Measurements from ENCODE around the gene NSD2.
"Not testable (repeated sequence)": the region's sequence is repeated elsewhere in the genome, so short reads cannot be mapped to it uniquely, and the experiment has no call there.

The NSD2 gene

DNA sequence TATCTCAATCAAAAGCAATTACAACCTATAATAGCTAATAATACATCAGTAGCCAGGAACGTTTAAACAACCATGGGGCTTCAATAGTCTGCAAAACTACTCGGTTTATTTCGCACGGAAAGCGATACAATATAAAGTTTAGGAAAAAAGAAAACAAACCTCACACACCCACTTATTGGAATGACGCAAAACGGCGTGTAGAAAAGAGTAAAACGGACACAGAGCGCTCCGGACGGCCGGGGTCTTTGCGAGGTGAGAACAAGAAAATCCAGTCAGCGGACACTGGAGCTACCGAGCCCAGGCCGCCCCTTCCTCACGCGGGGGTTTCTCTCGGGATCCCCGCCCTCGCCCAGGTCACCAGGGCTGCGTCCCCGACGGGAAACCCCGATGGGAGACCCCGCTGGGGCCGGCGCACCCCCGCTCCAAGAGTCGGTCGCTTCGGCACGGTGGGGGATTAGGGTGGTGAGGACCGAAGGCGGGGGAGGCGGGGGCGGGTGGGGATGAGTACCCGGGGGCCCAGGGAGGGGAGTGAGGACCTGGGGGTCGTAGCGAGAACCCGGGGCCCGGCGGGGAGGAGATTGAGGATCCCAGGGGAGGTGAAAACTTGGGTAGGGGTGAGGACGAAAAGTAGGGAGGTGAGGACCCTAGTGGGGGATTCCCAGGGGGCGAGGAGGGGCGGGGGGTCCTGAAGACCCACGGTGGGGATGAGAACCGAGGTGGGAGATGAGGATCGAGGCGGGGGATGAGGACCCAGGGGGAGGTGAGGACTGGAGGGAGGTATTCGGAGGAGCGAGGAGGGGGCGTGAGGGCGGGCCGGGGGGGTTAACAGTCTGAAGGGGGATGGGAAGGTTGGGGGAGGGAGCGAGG is 136.8 kb downstream of the NSD2 start:
- no peak for DNase-seq (ENCODE audit: low spot score in 2 of 2)
- Histone ChIP-seq H3K27me3 (ENCODE audit: low read depth) (no peaks in the 10 kb centered on the region), H3K36me3 (replicated peaks) (peaks cover 19% of the 10 kb centered on the region), H3K9me3 (no peaks in the 10 kb centered on the region), H3K4me3 (peak overlapping the region; percentile 90), H3K4me1 (peaks cover 10% of the 10 kb centered on the region)
- in situ Hi-C loops (cut with MboI; ENCODE audit: low sequenced_read_pairs), result no loop called here

DNA sequence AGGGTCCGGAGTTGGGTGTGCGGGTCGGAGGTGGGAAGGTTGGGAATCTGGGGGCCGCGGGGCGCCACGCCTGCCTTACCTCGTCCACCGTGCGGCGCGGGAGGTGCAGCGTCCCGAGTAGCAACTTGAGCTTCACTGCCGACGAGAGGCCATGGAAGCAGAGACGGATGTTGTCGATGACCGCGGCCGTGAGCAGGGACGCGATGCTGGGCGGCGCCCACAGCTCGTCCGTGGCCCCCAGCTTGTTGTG is 137.4 kb downstream of the NSD2 start:
- H3K27me3 ChIP-seq (ENCODE audit: low read depth), result no peaks in the 10 kb centered on the region
- in situ Hi-C loops (cut with MboI; ENCODE audit: low sequenced_read_pairs), result no loop called here
- H3K4me1 ChIP-seq, result peaks cover 10% of the 10 kb centered on the region
- no peaks in the 10 kb centered on the region for H3K9me3 ChIP-seq
- H3K36me3 ChIP-seq (replicated peaks), result peaks cover 13% of the 10 kb centered on the region
- no peak for DNase-seq (ENCODE audit: low spot score in 2 of 2)
- H3K4me3 ChIP-seq, result peak overlapping the region; percentile 90

DNA sequence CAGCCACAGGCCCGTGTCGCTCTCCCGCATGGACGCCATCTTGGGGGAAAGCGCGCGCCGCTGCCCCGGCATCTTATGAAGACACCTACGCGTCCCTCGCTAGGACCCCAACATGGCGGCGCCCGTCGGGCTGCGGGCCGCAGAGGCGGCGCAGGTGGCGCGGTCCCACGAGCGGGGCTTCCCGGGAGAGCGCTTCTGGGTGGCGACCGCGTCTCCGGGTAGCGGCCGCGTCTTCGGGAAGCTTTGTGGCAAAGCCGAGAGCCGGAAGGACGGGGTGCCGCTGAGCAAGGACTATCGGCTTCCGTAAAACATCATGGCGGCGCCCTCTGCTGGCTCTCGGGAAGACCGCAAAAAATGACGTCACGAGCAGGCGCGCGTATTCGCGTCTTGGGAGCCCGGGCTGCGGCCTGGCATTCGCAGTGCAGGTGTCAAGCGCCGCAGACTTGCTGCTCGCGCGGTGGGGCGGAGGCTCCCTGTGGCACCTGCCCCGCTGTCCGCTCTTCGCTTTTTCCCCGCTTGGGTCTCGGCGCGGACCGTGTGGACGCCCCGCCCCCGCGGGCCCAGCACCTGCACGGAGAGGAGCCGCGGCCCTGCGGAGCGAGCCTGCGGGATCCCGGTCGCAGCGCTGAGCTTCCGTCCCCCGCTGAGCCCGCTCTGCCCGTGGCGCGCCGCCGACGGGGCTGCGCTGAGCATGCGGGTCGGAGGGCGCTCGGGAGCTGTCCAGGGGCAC is 137.9 kb downstream of the NSD2 start, which contains the start of gene NELFA:
TSS of gene NELFA (minus strand) at position 54 of the 730 bp plus-strand sequence. CDS start at position 39, 15 bp downstream.
- no peaks in the 10 kb centered on the region for H3K27me3 ChIP-seq (ENCODE audit: low read depth)
- peaks cover 10% of the 10 kb centered on the region for H3K4me1 ChIP-seq
- no peaks in the 10 kb centered on the region for H3K9me3 ChIP-seq
- peak; percentile 90 to 97 for DNase-seq (ENCODE audit: low spot score in 2 of 2)
- in situ Hi-C loops (cut with MboI; ENCODE audit: low sequenced_read_pairs), result no loop called here
- H3K36me3 ChIP-seq (replicated peaks), result peaks cover 10% of the 10 kb centered on the region
- peak within 1 kb of the TSS; percentile 90 for H3K4me3 ChIP-seq

DNA sequence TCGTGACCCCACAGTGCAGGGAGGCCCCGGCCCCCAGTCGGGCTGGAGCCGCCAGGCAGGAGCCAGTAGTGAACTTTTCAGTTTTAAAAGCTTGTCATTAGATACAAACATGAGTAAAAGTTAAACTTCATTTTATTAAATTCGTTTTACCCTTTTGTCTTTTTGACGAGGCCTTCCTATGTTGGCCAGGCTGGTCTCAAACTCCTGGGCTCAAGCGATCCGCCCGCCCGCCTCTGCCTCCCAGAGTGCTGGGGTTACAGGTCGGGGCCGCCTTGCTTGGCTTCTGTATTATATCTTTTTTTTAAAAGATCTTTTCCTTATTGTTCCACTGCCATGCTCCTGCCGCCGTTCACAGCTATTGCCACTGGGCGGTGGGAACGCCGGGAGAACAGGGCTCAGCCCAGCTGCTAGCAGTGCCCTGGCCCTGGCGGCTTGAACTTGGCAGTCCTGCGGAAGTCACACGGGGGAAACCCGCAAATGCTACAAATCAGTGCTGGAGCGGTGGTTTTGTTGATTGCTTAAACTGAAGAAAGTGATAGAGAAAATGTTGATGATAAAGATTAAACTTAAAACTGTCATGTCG is 138.5 kb downstream of the NSD2 start:
- H3K27me3 ChIP-seq (ENCODE audit: low read depth), result no peaks in the 10 kb centered on the region
- peaks cover 10% of the 10 kb centered on the region for H3K4me1 ChIP-seq
- peaks cover 10% of the 10 kb centered on the region for H3K36me3 ChIP-seq (replicated peaks)
- peak overlapping the region; percentile 90 for H3K4me3 ChIP-seq
- in situ Hi-C loops (cut with MboI; ENCODE audit: low sequenced_read_pairs), result no loop called here
- no peaks in the 10 kb centered on the region for H3K9me3 ChIP-seq
- peak; percentile 57 to 80 for DNase-seq (ENCODE audit: low spot score in 2 of 2)

DNA sequence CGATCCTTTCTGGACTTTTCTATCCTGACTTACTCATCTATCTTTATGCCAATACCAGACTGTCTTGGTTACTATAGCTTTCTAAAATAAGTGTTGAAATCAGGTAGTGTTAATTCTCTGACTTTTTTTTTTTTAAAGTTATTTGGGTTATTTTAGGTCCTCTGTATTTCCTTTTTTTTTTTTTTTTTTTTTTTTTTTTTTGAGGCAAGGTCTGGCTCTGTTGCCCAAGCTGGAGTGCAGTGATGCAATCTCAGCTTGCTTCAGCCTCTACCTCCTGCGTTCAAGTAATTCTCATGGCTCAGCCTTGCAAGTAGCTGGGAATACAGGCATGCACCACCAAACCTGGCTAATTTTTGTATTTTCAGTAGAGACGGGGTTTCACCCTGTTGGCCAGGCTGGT is 140.4 kb downstream of the NSD2 start:
- Histone ChIP-seq H3K27me3 (ENCODE audit: low read depth) (no peaks in the 10 kb centered on the region), H3K4me1 (peaks cover 10% of the 10 kb centered on the region), H3K4me3 (no peak overlapping the region), H3K36me3 (replicated peaks) (no peaks in the 10 kb centered on the region), H3K9me3 (no peaks in the 10 kb centered on the region)
- DNase-seq (ENCODE audit: low spot score in 2 of 2), result no peak
- in situ Hi-C loops (cut with MboI; ENCODE audit: low sequenced_read_pairs), result no loop called here

DNA sequence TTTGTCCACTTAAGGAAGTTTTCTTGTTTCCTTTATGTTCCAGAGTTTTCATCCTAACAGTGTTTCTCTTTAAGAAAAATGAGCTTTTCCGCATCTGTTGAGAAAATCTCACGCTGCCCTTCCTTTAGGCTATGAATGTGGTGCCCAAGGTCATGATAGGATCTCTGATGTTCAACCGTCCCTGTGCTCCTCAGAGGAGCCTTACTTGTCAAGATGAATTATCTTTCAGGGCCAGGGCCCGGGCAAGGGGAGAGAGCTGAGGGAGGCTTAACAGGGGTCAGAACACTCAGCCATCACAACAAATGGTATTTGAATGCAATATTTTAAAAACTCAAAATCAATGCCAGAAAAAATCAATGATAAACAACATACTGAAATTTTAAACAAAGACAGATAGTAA is 143.8 kb downstream of the NSD2 start:
- Histone ChIP-seq H3K27me3 (ENCODE audit: low read depth) (no peaks in the 10 kb centered on the region), H3K4me3 (no peak overlapping the region), H3K4me1 (peaks cover 1% of the 10 kb centered on the region; the same call in 1 of the 2 replicates), H3K9me3 (no peaks in the 10 kb centered on the region), H3K36me3 (replicated peaks) (no peaks in the 10 kb centered on the region)
- in situ Hi-C loops (cut with MboI; ENCODE audit: low sequenced_read_pairs), result no loop called here
- no peak for DNase-seq (ENCODE audit: low spot score in 2 of 2)

DNA sequence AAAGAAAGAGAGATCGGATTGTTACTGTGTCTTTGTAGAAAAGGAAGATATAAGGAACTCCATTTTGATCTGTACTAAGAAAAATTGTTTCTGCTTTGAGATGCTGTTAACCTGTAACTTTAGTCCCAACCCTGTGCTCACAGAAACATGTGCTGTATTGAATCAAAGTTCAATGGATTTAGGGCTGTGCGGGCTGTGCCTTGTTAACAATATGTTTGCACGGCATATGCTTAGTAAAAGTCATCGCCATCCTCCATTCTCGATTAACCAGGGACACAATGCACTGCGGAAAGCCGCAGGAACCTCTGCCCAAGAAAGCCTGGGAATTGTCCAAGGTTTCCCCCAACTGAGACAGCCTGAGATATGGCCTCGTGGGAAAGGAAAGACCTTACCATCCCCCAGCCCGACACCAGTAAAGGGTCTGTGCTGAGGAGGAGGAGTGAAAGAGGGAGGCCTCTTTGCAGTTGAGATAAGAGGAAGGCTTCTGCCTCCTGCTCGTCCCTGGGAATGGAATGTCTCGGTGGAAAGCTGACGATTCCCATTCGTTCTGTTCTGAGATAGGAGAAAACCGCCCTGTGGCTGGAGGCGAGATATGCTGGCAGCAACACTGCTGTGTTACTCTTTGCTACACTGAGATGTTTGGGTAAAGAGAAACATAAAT is 150.3 kb downstream of the NSD2 start:
- DNase-seq (ENCODE audit: low spot score in 2 of 2); H3K27me3 ChIP-seq (ENCODE audit: low read depth); in situ Hi-C loops (cut with MboI; ENCODE audit: low sequenced_read_pairs); H3K4me1 ChIP-seq; H3K9me3 ChIP-seq; H3K36me3 ChIP-seq (replicated peaks); H3K4me3 ChIP-seq: not testable (repeated sequence)

DNA sequence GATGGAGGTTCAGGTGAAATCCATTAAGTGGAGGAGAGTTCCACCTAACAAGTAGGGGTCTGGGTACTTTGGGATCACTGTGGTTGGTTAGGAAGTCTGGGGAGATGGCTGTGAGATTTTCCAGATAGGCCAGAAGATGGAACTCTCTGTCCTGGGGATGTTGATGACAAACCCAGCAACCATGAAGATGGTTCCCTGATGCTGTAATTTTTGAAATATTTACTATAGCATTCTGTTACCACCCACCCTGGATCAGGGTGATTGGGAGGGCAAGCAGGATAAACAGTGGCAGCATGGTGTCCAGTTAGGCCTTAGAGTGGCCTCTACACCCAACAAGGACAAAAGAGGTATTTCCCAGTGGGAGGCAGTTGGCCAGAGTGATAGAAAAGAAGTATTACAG is 153.5 kb downstream of the NSD2 start:
- no peaks in the 10 kb centered on the region for H3K4me1 ChIP-seq
- H3K27me3 ChIP-seq (ENCODE audit: low read depth), result peaks cover 4% of the 10 kb centered on the region
- H3K4me3 ChIP-seq, result no peak overlapping the region
- DNase-seq (ENCODE audit: low spot score in 2 of 2), result no peak
- H3K9me3 ChIP-seq, result peaks cover 6% of the 10 kb centered on the region; the same call in 1 of the 2 replicates
- in situ Hi-C loops (cut with MboI; ENCODE audit: low sequenced_read_pairs), result no loop called here
- H3K36me3 ChIP-seq (replicated peaks), result no peaks in the 10 kb centered on the region

DNA sequence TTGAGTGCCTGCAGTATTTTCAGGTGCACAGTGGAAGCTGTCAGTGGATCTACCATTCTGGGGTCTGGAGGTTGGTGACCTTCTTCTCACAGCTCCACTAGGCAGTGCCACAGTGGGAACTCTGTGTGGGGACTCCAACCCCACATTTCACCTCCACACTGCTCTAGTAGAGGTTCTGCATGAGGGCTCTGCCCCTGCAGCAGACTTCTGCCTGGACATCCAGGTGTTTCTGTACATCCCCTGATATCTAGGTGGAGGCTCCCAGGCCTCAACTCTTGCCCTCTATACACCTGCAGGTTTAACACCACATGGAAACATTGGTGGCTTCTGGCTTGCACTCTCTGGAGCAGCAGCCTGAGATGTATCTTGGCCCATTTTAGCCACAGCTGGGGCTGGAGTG is 154.6 kb downstream of the NSD2 start:
- Histone ChIP-seq H3K9me3 (peaks cover 6% of the 10 kb centered on the region; the same call in 1 of the 2 replicates), H3K4me3 (no peak overlapping the region), H3K36me3 (replicated peaks) (no peaks in the 10 kb centered on the region), H3K4me1 (no peaks in the 10 kb centered on the region), H3K27me3 (ENCODE audit: low read depth) (peaks cover 4% of the 10 kb centered on the region)
- DNase-seq (ENCODE audit: low spot score in 2 of 2), result no peak
- in situ Hi-C loops (cut with MboI; ENCODE audit: low sequenced_read_pairs), result no loop called here

DNA sequence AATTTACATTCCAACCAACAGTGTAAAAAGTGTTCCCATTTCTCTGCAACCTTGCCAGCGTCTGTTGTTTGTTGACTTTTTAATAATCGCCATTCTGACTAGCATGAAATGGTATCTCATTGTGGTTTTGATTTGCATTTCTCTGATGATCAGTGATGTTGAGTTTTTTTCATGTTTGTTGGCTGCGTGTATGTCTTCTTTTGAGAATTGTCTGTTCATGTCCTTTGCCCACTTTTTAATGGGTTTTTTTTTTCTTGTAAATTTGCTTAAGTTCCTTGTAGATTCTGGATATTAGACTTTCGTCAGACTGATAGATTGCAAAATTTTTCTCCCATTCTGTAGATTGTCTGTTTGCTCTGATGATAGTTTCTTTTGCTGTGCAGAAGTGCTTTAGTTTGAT is 155.9 kb downstream of the NSD2 start:
- H3K4me1 ChIP-seq; DNase-seq (ENCODE audit: low spot score in 2 of 2); in situ Hi-C loops (cut with MboI; ENCODE audit: low sequenced_read_pairs); H3K4me3 ChIP-seq; H3K27me3 ChIP-seq (ENCODE audit: low read depth); H3K9me3 ChIP-seq; H3K36me3 ChIP-seq (replicated peaks): not testable (repeated sequence)

DNA sequence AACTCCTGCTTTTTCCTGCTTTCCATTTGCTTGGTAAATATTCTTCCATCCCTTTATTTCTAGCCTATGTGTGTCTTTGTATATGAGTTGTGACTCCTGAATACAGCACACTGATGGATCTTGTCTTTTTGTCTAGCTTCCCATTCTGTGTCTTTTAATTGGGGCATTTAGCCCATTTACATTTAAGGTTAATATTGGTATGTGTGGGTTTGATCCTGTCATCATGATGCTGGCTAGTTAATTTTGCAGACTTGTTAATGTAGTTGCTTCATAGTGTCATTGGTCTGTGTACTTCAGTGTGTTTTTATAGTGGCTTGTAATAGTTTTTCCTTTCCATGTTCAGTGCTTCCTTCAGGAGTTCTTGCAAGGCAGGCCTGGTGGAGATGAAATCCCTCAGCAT is 160.0 kb downstream of the NSD2 start:
- H3K4me1 ChIP-seq; H3K27me3 ChIP-seq (ENCODE audit: low read depth); H3K4me3 ChIP-seq; H3K9me3 ChIP-seq; H3K36me3 ChIP-seq (replicated peaks); DNase-seq (ENCODE audit: low spot score in 2 of 2); in situ Hi-C loops (cut with MboI; ENCODE audit: low sequenced_read_pairs): not testable (repeated sequence)
